Measurements from ENCODE around the gene THRA.

- TF ChIP-seq CTCF (IDR thresholded peaks at IDR 0.05) = no peak
- TF ChIP-seq POLR2A (IDR thresholded peaks at IDR 0.05) = no peak
Measured at GRCh38 chr17:40087049-40087794, 24.5 kb downstream of the THRA start.
